ENCODE results near the gene KCNJ10. TPM values are rescaled to one million over a fixed set of nuclear protein-coding genes. Genes with fewer than 3 reads are reported as not detected.

KCNJ10 gene
- total and polyA plus RNA-seq, 2 of the 13 experiments (the other 11 are each of a cell fraction or from before 2014, with no cell fraction given): 4.4 to 10.3 TPM

- no peak for TF ChIP-seq ZNF839 (CRISPR knock-in tag; IDR thresholded peaks at IDR 0.05; ENCODE audit: borderline replicate concordance)
- peak; percentile 80 for TF ChIP-seq XRCC5 (optimal IDR thresholded peaks at IDR 0.05; ENCODE audit: low read length)
- TF ChIP-seq ZNF616 (CRISPR knock-in tag; IDR thresholded peaks at IDR 0.05; ENCODE audit: low read depth): no peak
- peak; percentile 35; the same call in 1 of the 2 replicates for TF ChIP-seq TBX2 (CRISPR knock-in tag; IDR thresholded peaks at IDR 0.05; ENCODE audit: borderline replicate concordance)
- TF ChIP-seq MXD3 (CRISPR knock-in tag; IDR thresholded peaks at IDR 0.05): no peak; the same call in 1 of the 2 replicates
- TF ChIP-seq TCF12 (IDR thresholded peaks at IDR 0.05): no peak
- TF ChIP-seq TCF12 (CRISPR knock-in tag; IDR thresholded peaks at IDR 0.05): no peak
- no peak for TF ChIP-seq ZHX2 (IDR thresholded peaks at IDR 0.05; ENCODE audit: low read depth)
- TF ChIP-seq ZHX2 (CRISPR knock-in tag; IDR thresholded peaks at IDR 0.05; ENCODE audit: borderline replicate concordance): no peak
- TF ChIP-seq ZBTB21 (CRISPR knock-in tag; IDR thresholded peaks at IDR 0.05): no peak
- no peak for TF ChIP-seq RBAK (CRISPR knock-in tag; IDR thresholded peaks at IDR 0.05)
- TF ChIP-seq CHD4 (IDR thresholded peaks at IDR 0.05; ENCODE audit: borderline replicate concordance, low read length): no peak
- TF ChIP-seq YEATS2 (CRISPR knock-in tag; IDR thresholded peaks at IDR 0.05; ENCODE audit: borderline replicate concordance): peak; percentile 31; the same call in 1 of the 2 replicates
- no peak for TF ChIP-seq ZNF121 (CRISPR knock-in tag; IDR thresholded peaks at IDR 0.05)
- TF ChIP-seq THAP11 (CRISPR knock-in tag; IDR thresholded peaks at IDR 0.05): peak; percentile 34; the same call in 1 of the 2 replicates
- TF ChIP-seq ZBTB8A (CRISPR knock-in tag; IDR thresholded peaks at IDR 0.05; ENCODE audit: borderline replicate concordance, low read depth): no peak
Observed at GRCh38 chr1:160101037-160101716, 31.2 kb upstream of the KCNJ10 start (continued).

Measured in HepG2 (cell line).